NCI-H1417 (cell line): ENCODE data around the gene CMTM3.
"Not testable (repeated sequence)": the region's sequence is repeated elsewhere in the genome, so short reads cannot be mapped to it uniquely, and the experiment has no call there.

Experiments used
- DNase-seq, 3 experiments: peaks; one replicate each; lab custom pipeline; 2025; lab: John Stamatoyannopoulos, UW

Gene CMTM3

DNA sequence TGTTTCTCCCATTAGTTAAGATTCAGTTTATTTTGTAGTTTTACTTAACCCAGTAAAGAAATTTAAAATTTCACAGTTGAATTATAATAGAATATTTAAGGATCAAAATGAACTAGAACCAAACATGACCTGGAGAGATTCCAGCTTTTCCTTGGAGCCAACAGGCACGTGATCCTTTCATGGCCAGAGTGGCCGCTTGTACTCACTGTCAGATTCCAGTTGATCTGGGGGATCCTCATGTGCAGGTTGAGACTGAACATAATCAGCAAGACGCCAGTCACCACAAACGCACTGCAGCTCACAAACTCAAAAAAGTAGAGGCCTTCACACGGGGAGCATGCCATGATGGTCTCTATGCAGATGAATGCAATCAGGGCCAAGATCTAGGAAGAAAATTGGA lies 31.7 kb downstream of the CMTM3 start:
- DNase-seq = no peak

DNA sequence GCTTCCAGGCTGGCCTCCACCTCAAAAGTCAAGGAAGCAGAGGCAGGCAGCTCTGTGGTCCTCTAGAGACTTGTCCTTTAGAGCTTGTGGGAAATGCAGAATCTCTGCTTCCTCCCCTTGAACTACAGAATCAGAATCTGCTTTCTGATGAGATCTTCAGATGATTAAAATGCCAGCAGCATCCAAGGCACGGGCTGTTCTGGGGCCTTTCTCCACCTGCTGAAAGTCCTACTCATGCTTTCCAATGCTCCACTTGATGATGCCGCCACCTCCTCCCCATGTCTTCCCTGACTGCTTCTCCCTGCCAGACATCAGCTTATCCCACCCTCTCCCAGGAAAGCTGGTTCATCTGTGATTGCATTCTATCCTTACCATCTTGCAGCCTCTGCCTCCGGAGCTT lies 33.3 kb downstream of the CMTM3 start:
- DNase-seq = no peak

DNA sequence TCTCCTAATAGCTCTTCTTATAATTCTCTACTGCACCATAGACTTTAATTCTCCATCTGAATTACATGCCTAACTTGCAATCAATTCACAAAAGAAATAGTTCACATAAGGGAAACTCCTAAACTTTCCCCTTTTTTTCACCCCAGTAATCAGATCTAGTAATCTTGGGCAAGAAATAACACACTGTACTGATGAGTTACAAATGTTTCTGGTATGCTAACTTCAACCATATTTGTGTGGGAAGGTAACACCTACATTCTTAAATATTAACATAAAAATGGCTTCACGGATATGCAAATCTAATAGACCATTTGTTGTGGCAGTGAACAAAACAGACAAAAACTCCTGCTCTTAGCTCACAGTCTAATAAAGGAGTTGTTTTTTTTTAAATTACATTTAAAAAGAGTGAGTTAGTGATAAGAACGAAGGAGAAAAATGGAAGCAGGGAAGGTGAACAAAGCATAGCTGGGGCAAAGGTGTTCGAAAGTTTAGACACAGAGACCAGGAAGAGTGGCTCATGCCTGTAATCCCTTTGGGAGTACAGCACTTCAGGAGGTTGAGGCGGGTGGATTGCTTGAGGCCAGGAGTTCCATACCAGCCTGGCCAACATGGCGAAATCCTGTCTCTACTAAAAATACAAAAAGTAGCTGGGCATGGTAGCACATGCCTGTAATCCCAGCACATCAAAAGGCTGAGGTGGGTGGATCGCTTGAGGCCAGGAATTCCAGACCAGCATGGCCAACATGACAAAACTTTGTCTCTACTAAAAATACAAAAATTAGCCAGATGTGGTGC lies 34.8 kb downstream of the CMTM3 start:
- no peak for DNase-seq

DNA sequence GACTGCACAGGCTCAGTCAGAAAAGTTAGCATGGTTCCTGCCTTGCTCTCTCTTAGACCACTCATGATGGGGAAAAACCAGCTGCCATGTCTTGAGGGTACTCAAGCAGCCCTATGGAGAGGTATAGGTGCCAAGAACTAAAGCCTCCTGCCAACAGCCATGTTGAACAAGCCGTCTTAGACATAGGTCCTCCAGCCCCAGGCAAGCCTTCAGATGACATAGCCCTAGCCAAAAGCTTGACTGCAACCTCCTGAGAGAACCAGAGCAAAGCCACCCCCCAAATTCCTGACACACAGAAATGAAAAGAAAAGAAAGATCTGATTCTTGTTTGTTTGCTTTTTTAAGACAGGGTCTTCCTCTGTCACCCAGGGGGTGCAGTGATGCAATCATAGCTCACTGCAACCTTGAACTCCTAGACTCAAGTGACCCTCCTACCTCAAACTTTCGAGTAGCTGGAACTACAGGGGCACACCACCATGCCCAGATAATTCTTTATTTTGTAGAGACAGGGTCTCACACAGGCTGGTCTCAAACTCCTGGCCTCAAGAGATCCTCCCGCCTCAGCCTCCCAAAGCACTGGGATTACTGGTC lies 36.3 kb downstream of the CMTM3 start:
- no peak for DNase-seq

DNA sequence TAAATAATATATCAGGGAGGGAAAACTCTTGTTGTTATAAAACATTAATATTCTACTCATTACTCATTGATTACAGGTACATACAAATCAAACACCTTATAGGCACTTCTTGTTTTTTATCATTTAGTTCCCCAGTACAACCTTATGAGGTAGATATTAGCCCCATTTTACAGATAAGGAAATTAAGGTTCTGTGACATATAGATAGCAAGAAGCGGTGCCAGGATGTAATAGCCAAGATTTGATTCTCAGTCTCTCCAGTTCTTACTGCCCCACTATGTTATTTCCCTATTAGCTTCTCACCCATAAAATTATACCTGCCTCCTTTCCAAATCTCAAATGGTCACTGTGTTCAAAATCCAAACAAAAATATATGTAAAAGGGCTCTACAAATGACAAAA lies 36.9 kb downstream of the CMTM3 start:
- DNase-seq = no peak

DNA sequence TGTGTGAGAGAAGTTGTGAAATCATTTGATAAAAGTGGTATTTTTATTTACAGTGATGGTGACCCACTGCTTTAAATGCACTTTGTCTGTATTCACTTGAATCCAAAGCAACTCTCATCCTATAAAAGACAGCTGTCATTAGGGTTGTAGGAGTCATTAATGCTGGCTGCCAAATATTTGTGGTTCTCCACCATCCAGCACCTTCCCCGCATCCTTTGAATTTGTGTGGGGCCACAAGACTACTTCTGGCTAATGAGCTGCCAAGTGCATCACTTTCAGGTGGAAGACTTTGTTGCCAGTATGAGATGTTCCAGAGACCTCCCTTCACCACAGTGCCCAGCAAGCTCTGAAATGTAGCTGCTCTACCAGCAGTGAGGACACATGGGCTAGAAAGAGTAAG lies 43.4 kb downstream of the CMTM3 start:
- no peak for DNase-seq

DNA sequence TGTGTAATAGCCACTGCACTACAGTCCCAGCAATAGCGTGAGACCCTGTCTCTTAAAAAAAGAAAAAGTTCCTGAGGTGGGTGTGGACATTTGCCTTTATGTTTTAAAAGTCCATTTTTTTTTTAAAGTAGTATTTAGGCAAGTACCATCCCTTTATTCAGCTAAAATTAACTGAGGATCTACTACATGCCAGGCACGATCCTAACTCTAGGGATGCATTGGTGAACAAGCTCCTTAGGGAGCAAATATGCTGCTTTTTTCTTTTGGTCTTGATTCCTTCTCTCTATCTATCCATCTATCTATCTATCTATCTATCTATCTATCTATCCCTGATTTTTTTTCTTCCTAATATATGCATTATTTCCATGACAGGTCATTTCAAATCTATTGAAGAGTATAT lies 44.7 kb downstream of the CMTM3 start:
- DNase-seq = no peak

DNA sequence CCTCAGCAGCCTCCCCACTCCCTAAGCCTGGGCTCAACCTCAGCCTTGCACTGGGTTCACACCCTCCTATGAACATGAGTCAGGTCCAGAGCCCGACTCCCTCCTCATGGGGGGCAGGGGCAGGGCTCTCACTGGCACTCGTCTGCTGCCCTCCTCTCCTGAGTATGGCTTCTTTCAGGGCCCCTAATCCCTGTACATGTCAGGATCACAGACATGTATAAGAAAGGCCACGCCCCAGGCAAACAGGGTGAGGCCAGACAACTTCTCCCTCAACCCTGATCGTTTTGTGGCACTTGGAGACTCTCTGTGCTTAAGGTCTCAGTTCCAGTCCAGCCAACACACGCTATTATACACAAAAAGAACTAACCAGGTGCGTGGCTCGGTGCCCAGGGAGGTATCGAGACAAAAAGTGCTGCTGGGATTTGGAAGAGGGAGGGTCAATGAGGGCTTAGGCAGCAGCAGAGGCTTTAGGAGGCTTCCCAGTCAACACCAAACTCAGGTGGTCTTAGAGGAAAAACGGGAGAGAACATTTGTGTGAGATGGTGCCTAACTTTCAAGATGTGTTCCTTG lies 45.2 kb downstream of the CMTM3 start:
- peak in 1 of 3 experiments; percentile 14 for DNase-seq

DNA sequence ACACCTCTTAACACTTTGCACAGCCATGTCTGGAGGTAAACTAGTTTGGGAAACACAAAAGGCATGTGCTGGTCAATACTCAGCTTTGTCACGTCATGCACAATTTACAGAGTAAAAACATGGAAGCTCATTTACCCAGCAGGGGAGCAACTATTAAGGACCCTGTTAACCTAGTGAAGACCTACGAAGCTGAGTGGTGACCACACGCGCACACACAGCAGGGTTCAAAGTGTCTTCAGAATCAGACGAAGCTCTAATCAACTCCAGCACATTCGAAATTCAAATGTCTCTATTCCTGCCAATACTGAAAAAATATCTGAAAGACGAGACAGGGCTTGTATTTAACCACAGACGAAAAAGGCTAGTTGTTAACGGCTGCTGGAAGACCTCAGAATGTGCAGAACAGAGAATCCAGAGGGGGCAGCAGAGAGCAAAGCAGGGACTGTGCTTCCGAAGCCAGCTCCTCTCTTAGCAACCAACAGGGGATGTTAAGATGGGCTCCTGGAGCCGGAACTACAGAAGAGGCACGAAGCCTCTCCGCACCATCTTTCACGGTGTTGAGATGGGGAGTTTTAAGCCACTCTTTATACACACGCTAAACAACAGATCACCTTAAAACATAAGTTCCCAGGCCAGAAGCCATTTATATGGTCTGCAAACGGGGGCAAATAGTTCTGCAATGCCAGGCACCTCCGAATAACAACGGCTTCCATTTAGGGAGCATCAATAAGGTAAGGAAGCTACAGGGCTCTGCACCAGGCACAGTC lies 46.4 kb downstream of the CMTM3 start:
- peak; percentile 82 to 98 (median 94) for DNase-seq

DNA sequence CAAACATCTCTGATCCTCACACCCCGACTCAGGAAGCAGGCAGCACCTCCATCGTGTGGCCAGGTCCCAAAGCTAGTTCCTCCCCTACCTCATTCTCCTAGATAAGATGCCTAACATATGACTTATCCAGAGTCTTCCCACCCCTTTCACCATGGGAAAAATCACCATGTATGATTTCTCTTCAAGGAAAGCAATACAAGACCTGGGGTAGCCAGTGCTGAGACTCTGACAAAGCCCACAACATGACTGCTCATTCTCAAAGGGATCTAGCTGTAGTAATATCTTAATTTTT lies 46.9 kb downstream of the CMTM3 start:
- no peak for DNase-seq

DNA sequence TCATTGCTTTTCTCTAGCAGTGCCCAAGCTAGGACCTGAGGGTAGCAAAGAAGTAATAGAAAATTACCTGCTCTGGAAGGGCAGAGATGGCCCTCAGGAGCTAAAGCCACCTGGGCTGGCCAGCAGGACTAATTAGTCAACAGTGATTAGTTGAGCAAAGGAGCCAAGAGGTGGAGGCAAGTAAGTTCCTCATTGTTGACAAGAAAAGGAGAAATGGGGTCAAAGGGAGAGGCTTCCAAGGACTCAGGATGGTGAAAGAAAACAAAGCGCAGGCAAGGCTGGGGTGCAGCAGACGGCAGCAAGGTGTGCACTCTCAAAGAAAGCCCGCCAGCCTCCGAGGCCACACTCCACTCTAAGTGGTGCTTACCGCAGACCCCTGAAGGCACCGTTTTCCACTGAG lies 47.5 kb downstream of the CMTM3 start:
- peak in 1 of 3 experiments; percentile 32 for DNase-seq

DNA sequence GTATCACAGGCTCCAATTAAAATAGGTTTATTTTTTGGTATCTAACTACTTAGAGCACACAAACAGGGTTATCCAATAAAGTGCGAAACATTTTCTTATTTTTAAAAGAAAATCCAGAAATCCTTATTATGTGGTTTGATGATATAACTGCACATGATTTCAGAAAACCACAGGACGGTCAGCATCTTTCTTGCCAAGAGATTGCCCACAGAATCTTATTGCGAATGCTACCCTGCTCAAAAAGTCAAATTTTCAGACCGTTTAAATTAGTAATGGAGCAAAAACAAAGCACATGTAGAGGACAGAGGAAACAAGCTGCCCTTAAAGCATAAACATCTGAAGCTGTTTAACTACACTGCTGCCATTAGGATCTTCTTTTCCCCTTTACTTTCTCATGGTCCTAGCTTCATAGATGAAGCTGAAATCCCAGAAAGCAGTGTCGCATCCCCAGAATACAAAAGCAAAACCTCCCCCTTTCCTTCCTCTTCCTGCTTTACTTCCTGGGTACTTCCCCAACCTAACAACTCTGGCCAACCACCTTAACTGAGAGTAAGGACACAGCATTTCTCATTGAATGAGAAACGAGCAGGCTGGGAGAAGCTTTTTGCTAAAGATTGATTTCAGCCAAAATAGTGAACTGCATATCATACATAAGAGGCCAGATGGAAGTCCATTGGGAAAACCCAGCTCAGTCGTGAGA lies 48.3 kb downstream of the CMTM3 start:
- no peak for DNase-seq

DNA sequence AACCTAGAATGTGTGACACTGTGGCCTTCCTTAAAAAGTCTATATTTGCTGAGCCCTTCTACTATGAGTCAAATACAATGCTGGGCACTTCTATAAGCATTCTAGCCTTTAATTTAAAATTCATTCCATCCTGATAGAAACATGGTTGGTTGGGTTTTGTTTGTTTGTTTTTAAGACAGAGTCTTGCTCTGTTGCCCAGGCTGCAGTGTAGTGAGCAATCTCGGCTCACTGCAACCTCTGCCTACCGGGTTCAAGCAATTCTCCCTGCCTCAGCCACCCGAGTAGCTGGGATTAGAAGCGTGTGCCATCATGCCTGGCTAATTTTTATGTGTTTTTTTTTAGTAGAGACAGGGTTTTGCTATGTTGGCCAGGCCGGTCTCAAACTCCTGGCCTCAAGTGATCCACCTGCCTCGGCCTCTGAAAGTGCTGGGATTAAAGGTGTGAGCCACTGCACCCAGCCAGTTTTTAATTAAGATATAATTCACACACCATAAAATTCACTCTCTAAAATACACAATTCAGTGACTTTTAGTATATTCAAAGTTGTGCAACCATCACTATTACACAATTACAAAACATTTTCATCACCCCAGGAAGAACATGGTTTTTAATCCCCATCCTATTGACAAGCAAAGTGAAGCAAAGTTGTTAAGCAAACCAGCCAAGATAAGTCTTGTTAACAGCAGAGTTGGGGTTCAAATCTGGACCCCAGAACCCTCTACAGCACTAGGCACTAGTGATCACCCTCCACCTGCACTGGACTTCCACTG lies 49.3 kb downstream of the CMTM3 start:
- no peak for DNase-seq

DNA sequence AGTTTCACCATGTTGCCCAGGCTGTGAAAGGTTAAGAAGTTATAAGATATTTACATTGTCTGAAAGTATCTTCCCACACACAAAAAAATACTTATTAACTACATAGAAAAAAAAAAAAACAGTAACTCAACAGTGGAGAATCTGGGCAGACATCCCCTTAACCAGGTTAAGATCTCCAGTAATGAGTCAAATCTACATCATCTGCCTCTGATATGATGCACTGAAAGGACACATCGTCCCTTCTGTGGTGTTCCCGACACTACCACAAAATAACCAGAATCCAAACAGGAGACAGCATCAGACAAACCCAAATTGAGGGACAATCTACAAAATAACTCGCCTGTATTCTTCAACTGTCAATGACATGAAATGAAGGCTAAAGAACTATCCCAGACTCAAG lies 52.0 kb downstream of the CMTM3 start:
- DNase-seq = no peak

DNA sequence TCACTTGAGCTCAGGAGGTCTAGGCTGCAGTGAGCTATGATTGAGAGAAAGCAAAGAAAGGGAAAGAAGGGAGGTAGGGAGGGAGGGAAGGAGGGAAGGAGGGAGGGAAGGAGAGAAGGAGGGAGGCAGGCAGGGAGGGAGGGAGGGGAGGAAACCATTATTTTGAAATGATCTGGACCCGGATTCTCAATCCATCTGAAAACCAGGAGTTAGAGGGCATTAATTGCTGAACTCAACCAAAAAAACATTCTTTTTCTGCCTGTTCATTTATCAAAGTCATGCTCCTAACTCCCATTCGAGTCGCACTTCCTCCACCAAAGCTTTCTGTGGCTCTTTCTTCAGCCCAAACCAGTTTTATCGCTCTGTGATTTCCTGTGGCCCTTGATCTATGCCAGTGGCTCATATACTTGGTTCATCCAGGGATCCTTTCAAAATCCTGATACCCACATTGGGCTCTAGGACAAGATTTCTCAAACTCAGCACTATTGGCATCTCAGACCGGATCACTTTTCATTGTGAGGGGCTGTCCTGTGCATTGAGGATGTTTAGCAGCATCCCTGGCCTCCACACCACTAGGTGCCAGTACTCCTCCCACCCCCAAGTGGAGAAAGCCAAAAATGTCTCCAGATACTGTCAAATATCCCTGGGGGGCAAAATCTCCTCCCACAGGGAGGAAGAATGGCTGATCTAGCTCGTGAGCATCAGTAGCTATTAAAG lies 53.8 kb downstream of the CMTM3 start:
- no peak for DNase-seq

DNA sequence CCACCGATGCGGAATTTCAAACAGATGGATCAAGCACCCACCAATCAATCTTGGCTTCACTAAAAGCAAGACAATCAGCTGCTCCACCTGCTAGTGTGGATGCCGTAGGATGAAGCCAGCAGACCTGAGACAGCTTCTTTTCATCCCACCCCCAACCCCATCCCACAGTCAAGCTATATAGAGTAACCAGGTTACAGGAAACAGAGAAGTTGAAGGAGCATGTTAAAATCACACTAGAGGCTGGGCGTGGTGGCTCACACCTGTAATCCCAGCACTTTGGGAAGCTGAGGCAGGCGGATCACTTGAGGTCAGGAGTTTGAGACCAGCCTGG lies 54.3 kb downstream of the CMTM3 start:
- DNase-seq = no peak

DNA sequence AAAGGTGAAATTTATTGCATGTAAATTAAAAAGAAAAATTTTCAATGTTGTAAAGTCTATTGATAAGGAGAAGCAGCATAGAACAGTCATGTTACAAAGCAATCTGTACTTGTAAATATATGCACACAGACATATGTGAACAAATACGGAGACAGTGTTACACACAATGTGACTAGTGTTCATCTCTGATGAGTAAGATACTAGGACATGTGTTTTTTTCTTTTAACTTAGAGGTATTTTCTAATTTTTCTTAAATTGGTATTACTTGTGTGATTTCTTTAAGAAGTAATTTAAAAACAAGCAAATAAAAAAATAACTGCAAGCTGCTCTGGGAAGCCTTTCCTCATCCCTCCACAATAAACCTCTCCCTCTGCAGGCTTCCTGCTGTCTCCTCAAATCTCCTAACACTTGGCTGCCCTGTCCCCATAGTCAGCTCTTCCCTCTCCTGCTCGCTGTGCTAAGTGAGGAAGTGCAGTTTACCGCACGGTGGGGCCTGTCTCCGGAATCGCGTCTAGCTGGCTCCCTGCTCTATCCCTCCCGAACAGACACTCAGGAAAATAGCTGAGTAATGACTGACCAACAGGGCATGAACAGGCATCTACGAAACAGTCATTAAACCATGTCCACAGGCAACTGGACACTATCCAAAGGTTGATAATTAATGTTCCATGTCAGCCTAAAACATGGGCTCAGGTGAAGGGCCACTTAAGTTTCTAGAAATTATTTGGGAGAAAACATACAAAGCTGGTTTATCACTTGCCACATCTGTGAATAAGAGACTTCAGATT lies 56.1 kb downstream of the CMTM3 start:
- DNase-seq = peak in 2 of 3 experiments; percentile 67 to 85

DNA sequence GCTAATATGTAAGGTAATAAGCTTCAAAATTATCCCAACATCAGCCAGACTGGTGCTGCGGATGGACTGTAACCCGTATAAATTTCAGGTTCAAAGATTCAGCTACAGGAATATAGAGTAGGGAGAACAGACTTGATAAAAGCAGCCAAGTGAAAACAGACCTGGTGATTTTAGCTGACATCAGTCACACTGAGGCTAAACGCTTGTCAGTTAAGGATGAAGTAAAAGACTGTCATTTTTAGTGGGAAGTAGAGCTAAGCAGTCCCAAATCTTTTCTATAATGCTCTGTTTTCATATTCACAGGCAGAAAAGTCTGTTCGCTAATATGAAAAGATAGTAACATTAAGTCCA lies 56.7 kb downstream of the CMTM3 start:
- DNase-seq = no peak

DNA sequence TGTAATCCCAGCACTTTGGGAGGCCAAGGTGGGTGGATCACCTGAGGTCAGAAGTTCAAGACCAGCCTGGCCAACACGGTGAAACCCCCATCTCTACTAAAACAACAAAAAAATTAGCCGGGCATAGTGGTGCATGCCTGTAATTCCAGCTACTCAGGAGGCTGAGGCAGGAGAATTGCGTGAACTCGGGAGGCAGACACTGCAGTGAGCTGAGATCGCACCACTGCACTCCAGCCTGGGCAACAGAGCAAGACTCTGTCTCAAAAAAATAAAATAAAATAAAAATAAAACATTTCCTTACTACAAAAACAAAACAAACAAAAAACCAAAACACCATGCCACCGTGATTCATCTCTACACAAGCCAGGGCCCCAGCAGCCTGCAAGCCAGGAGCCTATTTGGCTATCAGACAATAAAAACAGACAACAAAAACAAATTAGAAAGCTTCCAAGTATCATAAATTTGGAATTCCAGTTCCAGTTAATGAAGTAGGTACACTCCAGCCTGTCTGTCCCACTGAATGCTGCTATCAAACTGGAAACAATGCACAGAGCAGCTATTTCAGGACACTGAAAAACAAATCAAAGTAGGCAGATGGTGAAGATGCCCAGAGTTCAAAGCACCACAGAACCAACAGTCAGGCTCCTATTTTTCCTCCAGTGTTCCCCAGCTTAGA lies 57.3 kb downstream of the CMTM3 start:
- DNase-seq = not testable (repeated sequence)
